ENCODE data around the gene CAB39L.

CAB39L gene

GRCh38 chr13:49287995-49288394 lies 155.9 kb downstream of the CAB39L start:
- no peak overlapping the region for H2AFZ ChIP-seq (ENCODE audit: low read depth, low read length)
- TF ChIP-seq CTCF (IDR thresholded peaks at IDR 0.05; ENCODE audit: low read depth, low read length) (no peak), EZH2phosphoT487 (IDR thresholded peaks at IDR 0.05; ENCODE audit: low read depth) (no peak)

GRCh38 chr13:49279885-49280284 lies 164.0 kb downstream of the CAB39L start:
- no peak overlapping the region for H3K4me2 ChIP-seq (ENCODE audit: low read length)
- TF ChIP-seq CTCF (IDR thresholded peaks at IDR 0.05; ENCODE audit: low read depth, low read length) (no peak), EZH2phosphoT487 (IDR thresholded peaks at IDR 0.05; ENCODE audit: low read depth) (no peak)
- no peak overlapping the region for H3K9ac ChIP-seq (ENCODE audit: low read length)

More at GRCh38 chr13:49287995-49288394, 155.9 kb downstream of the CAB39L start:
- no peak overlapping the region for H3K4me3 ChIP-seq (ENCODE audit: low read length)
- no peaks in the 10 kb centered on the region for H3K9me3 ChIP-seq (ENCODE audit: insufficient read depth, low read length)
- no peak overlapping the region for H3K4me2 ChIP-seq (ENCODE audit: low read length)
- no peaks in the 10 kb centered on the region for H3K79me2 ChIP-seq (ENCODE audit: low read length)
- H3K36me3 ChIP-seq (replicated peaks; ENCODE audit: low read depth, low read length): no peaks in the 10 kb centered on the region
- H3K27me3 ChIP-seq (ENCODE audit: low read depth, low read length): no peaks in the 10 kb centered on the region
- H3K9ac ChIP-seq (ENCODE audit: low read length): no peak overlapping the region
- no peak overlapping the region for H3K27ac ChIP-seq (ENCODE audit: low read length)
- H3K4me1 ChIP-seq (ENCODE audit: low read length): no peaks in the 10 kb centered on the region
- no peaks in the 10 kb centered on the region for H4K20me1 ChIP-seq (ENCODE audit: insufficient read depth, low read length)

GRCh38 chr13:49279112-49279511 lies 164.8 kb downstream of the CAB39L start:
- no peak overlapping the region for H2AFZ ChIP-seq (ENCODE audit: low read depth, low read length)
- H3K9me3 ChIP-seq (ENCODE audit: insufficient read depth, low read length): no peaks in the 10 kb centered on the region
- H3K4me1 ChIP-seq (ENCODE audit: low read length): no peaks in the 10 kb centered on the region
- H3K27me3 ChIP-seq (ENCODE audit: low read depth, low read length): no peaks in the 10 kb centered on the region
- no peaks in the 10 kb centered on the region for H3K79me2 ChIP-seq (ENCODE audit: low read length)
- TF ChIP-seq CTCF (IDR thresholded peaks at IDR 0.05; ENCODE audit: low read depth, low read length) (no peak), EZH2phosphoT487 (IDR thresholded peaks at IDR 0.05; ENCODE audit: low read depth) (no peak)
- no peaks in the 10 kb centered on the region for H3K36me3 ChIP-seq (replicated peaks; ENCODE audit: low read depth, low read length)
- H3K27ac ChIP-seq (ENCODE audit: low read length): no peak overlapping the region
- H3K9ac ChIP-seq (ENCODE audit: low read length): no peak overlapping the region
- no peak overlapping the region for H3K4me2 ChIP-seq (ENCODE audit: low read length)
- H4K20me1 ChIP-seq (ENCODE audit: insufficient read depth, low read length): no peaks in the 10 kb centered on the region
- H3K4me3 ChIP-seq (ENCODE audit: low read length): no peak overlapping the region

More at GRCh38 chr13:49279885-49280284, 164.0 kb downstream of the CAB39L start:
- no peak overlapping the region for H2AFZ ChIP-seq (ENCODE audit: low read depth, low read length)
- no peaks in the 10 kb centered on the region for H3K4me1 ChIP-seq (ENCODE audit: low read length)
- H3K79me2 ChIP-seq (ENCODE audit: low read length): no peaks in the 10 kb centered on the region
- no peak overlapping the region for H3K27ac ChIP-seq (ENCODE audit: low read length)
- no peaks in the 10 kb centered on the region for H3K9me3 ChIP-seq (ENCODE audit: insufficient read depth, low read length)
- no peaks in the 10 kb centered on the region for H3K27me3 ChIP-seq (ENCODE audit: low read depth, low read length)
- H3K4me3 ChIP-seq (ENCODE audit: low read length): no peak overlapping the region
- no peaks in the 10 kb centered on the region for H3K36me3 ChIP-seq (replicated peaks; ENCODE audit: low read depth, low read length)
- H4K20me1 ChIP-seq (ENCODE audit: insufficient read depth, low read length): no peaks in the 10 kb centered on the region

- Histone ChIP-seq H2AFZ (ENCODE audit: low read depth, low read length) (no peak overlapping the region), H3K36me3 (replicated peaks; ENCODE audit: low read depth, low read length) (no peaks in the 10 kb centered on the region), H3K79me2 (ENCODE audit: low read length) (no peaks in the 10 kb centered on the region), H3K4me3 (ENCODE audit: low read length) (no peak overlapping the region), H4K20me1 (ENCODE audit: insufficient read depth, low read length) (no peaks in the 10 kb centered on the region), H3K27ac (ENCODE audit: low read length) (no peak overlapping the region), H3K9me3 (ENCODE audit: insufficient read depth, low read length) (no peaks in the 10 kb centered on the region), H3K4me2 (ENCODE audit: low read length) (no peak overlapping the region), H3K27me3 (ENCODE audit: low read depth, low read length) (no peaks in the 10 kb centered on the region), H3K4me1 (ENCODE audit: low read length) (no peaks in the 10 kb centered on the region), H3K9ac (ENCODE audit: low read length) (no peak overlapping the region)
- no peak for TF ChIP-seq CTCF (IDR thresholded peaks at IDR 0.05; ENCODE audit: low read depth, low read length)
- TF ChIP-seq EZH2phosphoT487 (IDR thresholded peaks at IDR 0.05; ENCODE audit: low read depth): no peak
Measured at GRCh38 chr13:49278211-49278610, 165.7 kb downstream of the CAB39L start.

All from OCI-LY3 (cell line).